Hepatocyte (in vitro differentiated cells): ENCODE data around the gene EPB41L4B. TPM values are rescaled to one million over a fixed set of nuclear protein-coding genes. Genes with fewer than 3 reads are reported as not detected.

ENCODE experiments used
- DNase-seq: peaks from one replicate; pipeline ENCODE4 v3.0.0-alpha.2; 2016; ENCODE audit warnings: low spot score
- H2AFZ ChIP-seq: fragments of 200-600 bp; sonication (generic); 2 replicates; pipeline ENCODE4 v1.6.0; 2016; ENCODE audit warnings: antibody characterized with exemption, mild to moderate bottlenecking
- H3K27ac ChIP-seq: fragments of 200-600 bp; sonication (generic); 2 replicates; pipeline ENCODE4 v1.5.1; 2016; ENCODE audit warnings: mild to moderate bottlenecking
- H3K27me3 ChIP-seq: fragments of 200-600 bp; sonication (generic); 2 replicates; pipeline ENCODE4 v1.6.1; 2016
- H3K36me3 ChIP-seq: fragments of 200-600 bp; sonication (generic); replicated peaks from 2 replicates; pipeline ENCODE4 v1.5.1; 2016; ENCODE audit warnings: low read depth; ENCODE audit not compliant: insufficient read depth
- H3K4me1 ChIP-seq: fragments of 200-600 bp; sonication (generic); 2 replicates; pipeline ENCODE4 v1.5.1; 2016; ENCODE audit warnings: mild to moderate bottlenecking, moderate library complexity; ENCODE audit not compliant: insufficient read depth
- H3K4me2 ChIP-seq: fragments of 200-600 bp; sonication (generic); 2 replicates; pipeline ENCODE4 v1.6.0; 2016
- H3K4me3 ChIP-seq: fragments of 200-600 bp; sonication (generic); 2 replicates; pipeline ENCODE4 v1.5.1; 2016; ENCODE audit warnings: mild to moderate bottlenecking
- H3K79me2 ChIP-seq: fragments of 200-600 bp; sonication (generic); 2 replicates; pipeline ENCODE4 v1.6.0; 2017; ENCODE audit warnings: mild to moderate bottlenecking
- H3K9me2 ChIP-seq: fragments of 200-600 bp; sonication (generic); replicated peaks from 2 replicates; pipeline ENCODE4 v1.6.0; 2017; ENCODE audit warnings: mild to moderate bottlenecking; ENCODE audit not compliant: insufficient read depth
- H3K9me3 ChIP-seq: fragments of 200-600 bp; sonication (generic); 2 replicates; pipeline ENCODE4 v1.5.1; 2016; ENCODE audit warnings: low read depth, mild to moderate bottlenecking
- H4K20me1 ChIP-seq: fragments of 200-600 bp; sonication (generic); 2 replicates; pipeline ENCODE4 v1.6.0; 2016; ENCODE audit warnings: mild to moderate bottlenecking; ENCODE audit not compliant: insufficient read depth, poor library complexity, severe bottlenecking
- CTCF ChIP-seq: fragments of 200-600 bp; sonication (generic); IDR thresholded peaks from 2 replicates; pipeline ENCODE4 v1.5.1; 2016; ENCODE audit warnings: antibody characterized with exemption, mild to moderate bottlenecking; ENCODE audit not compliant: poor library complexity
- EZH2 ChIP-seq: fragments of 200-600 bp; sonication (generic); IDR thresholded peaks from 2 replicates; pipeline ENCODE4 v1.6.1; 2016; ENCODE audit warnings: antibody characterized with exemption, mild to moderate bottlenecking, borderline replicate concordance
- EZH2phosphoT487 ChIP-seq: fragments of 200-600 bp; sonication (generic); IDR thresholded peaks from one replicate; pipeline ENCODE4 v1.6.1; 2018; ENCODE audit warnings: antibody characterized with exemption, mild to moderate bottlenecking, low read depth, moderate library complexity; ENCODE audit not compliant: unreplicated experiment, severe bottlenecking
- WGBS: methylation state at CpG from one replicate; pipeline ENCODE4 v1.1.6; 2016; ENCODE audit warnings: low lambda C conversion rate; ENCODE audit errors: missing lambda C conversion rate; 5-methylcytosine and 5-hydroxymethylcytosine counted together
- polyA plus RNA-seq: library from polyadenylated mRNA; unstranded; fragments of >200 nt; fragmentation: Nextera tagmentation; extraction: Ambion mirVana; gene quantifications from 2 replicates; pipeline ENCODE4 v1.2.1, GENCODE V29; 2016
- total RNA-seq: library from RNA; depleted of rRNA; stranded (reverse); fragments of >200 nt; gene quantifications from 2 replicates; pipeline ENCODE4 v1.2.3, GENCODE V29; 2014

The EPB41L4B gene
- total and polyA plus RNA-seq, 2 experiments from 2014 or later: 11.1 to 20.6 TPM

GRCh38 chr9:109176386-109176785 is 144.5 kb downstream of the EPB41L4B start:
- DNase-seq: no peak
- Histone ChIP-seq H3K4me2 (no peak overlapping the region), H3K9me2 (no peaks in the 10 kb centered on the region), H3K27me3 (no peaks in the 10 kb centered on the region), H3K9me3 (no peaks in the 10 kb centered on the region), H4K20me1 (no peaks in the 10 kb centered on the region), H3K79me2 (no peaks in the 10 kb centered on the region), H3K27ac (no peak overlapping the region), H3K4me3 (no peak overlapping the region), H3K36me3 (no peaks in the 10 kb centered on the region), H2AFZ (no peak overlapping the region), H3K4me1 (no peaks in the 10 kb centered on the region)
- TF ChIP-seq EZH2phosphoT487 (no peak), CTCF (no peak), EZH2 (no peak)
- WGBS: 51% methylated on average over 8 of the region's 8 CpGs

- H3K36me3 ChIP-seq: no peaks in the 10 kb centered on the region
- 85% methylated on average over 1 of the region's 1 CpG for WGBS
- no peaks in the 10 kb centered on the region for H3K4me1 ChIP-seq
- no peaks in the 10 kb centered on the region for H4K20me1 ChIP-seq
- no peaks in the 10 kb centered on the region for H3K9me3 ChIP-seq
- H3K4me3 ChIP-seq: no peak overlapping the region
- H3K9me2 ChIP-seq: no peaks in the 10 kb centered on the region
- peaks cover 5% of the 10 kb centered on the region for H3K27me3 ChIP-seq
- H3K79me2 ChIP-seq: no peaks in the 10 kb centered on the region
- DNase-seq: no peak
- no peak overlapping the region for H3K4me2 ChIP-seq
- H3K27ac ChIP-seq: no peak overlapping the region
- no peak overlapping the region for H2AFZ ChIP-seq
- no peak for TF ChIP-seq EZH2phosphoT487
- TF ChIP-seq EZH2: no peak
- no peak for TF ChIP-seq CTCF
Observed at GRCh38 chr9:109172935-109173334, 147.9 kb downstream of the EPB41L4B start.

GRCh38 chr9:109171926-109172325 is 148.9 kb downstream of the EPB41L4B start:
- Histone ChIP-seq H4K20me1 (no peaks in the 10 kb centered on the region), H3K4me1 (no peaks in the 10 kb centered on the region), H3K4me3 (no peak overlapping the region), H3K27me3 (peaks cover 12% of the 10 kb centered on the region), H3K79me2 (no peaks in the 10 kb centered on the region), H3K27ac (no peak overlapping the region), H3K9me3 (no peaks in the 10 kb centered on the region), H3K9me2 (no peaks in the 10 kb centered on the region), H2AFZ (no peak overlapping the region), H3K36me3 (no peaks in the 10 kb centered on the region), H3K4me2 (no peak overlapping the region)
- TF ChIP-seq CTCF (no peak), EZH2 (no peak), EZH2phosphoT487 (no peak)
- WGBS: 76% methylated on average over 3 of the region's 3 CpGs
- no peak for DNase-seq

GRCh38 chr9:109168170-109168569 is 152.7 kb downstream of the EPB41L4B start:
- Histone ChIP-seq H3K36me3 (no peaks in the 10 kb centered on the region), H3K27me3 (peaks cover 23% of the 10 kb centered on the region), H3K9me2 (no peaks in the 10 kb centered on the region), H3K4me3 (no peak overlapping the region), H3K27ac (no peak overlapping the region), H3K4me1 (no peaks in the 10 kb centered on the region), H4K20me1 (no peaks in the 10 kb centered on the region), H3K4me2 (no peak overlapping the region), H3K9me3 (no peaks in the 10 kb centered on the region), H2AFZ (no peak overlapping the region), H3K79me2 (no peaks in the 10 kb centered on the region)
- DNase-seq: no peak
- TF ChIP-seq CTCF: no peak
- no peak for TF ChIP-seq EZH2phosphoT487
- TF ChIP-seq EZH2: no peak
